ENCODE results near the gene MDM2.
A peak's percentile ranks its signal among the peaks of the same experiment; 100 is the strongest.

The MDM2 gene

DNA sequence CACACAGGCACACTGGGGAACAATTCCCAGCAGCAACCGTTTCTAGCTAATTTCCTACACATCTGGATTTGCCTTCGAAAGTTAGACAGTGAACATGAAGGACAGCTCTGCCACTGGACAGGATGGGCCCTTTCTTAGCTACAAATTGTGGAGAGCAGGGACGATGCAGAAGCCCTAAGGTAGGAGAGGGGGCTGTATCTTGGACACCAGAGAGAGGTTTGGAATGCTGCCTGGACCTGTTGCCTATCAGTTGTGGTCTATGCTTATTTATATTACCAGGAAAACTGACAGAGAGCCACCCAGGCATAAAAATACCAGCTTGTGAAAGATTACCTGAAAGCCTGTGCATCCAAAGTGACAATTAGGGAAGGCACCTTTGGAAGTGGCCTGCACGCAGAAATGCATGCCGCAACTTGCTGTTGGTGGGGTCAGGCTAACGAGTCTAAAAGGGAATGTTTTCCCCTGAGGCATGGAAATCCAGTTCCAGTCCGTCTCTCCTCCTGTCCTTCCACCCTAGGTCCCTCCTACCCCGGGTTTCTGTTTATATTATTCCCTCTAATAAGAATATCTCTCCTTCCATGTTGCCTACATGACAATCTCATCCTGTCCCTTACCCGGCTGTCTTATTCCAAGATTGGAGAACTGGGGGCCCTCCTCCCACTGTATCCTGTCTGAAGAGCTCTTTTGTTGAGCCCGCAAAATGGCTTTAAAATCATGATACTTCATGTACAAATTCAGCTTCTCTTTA, 60.2 kb downstream of the MDM2 start:
- no peak for DNase-seq
- TF ChIP-seq GATA1 (IDR thresholded peaks at IDR 0.05; ENCODE audit: low read depth, low read length): no peak
- no peak for TF ChIP-seq POLR2A (IDR thresholded peaks at IDR 0.05; ENCODE audit: low read length)

DNA sequence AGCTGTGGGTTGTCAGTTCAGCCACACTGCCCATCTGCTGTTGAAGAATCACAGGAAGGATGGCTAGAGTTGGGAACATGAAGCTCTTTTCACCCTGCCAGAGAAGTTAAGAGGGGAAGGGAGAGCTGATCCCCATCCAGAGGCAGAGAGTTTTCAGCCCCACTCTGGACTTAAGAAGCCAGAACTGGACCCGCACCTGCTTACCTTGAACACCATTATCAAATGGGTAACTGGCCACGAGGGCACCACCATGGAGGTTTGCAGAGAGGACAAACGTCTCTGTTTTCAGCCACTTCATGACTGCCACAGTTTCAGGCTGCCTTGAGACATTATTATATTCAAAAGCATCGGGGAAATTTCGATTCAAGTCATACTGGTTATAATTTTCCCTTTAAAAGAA, 62.0 kb downstream of the MDM2 start:
- TF ChIP-seq POLR2A (IDR thresholded peaks at IDR 0.05; ENCODE audit: low read length) (no peak), GATA1 (IDR thresholded peaks at IDR 0.05; ENCODE audit: low read depth, low read length) (no peak)

GRCh38 chr12:68870443-68870842, 62.5 kb downstream of the MDM2 start:
- DNase-seq: no peak
- no peak for TF ChIP-seq POLR2A (IDR thresholded peaks at IDR 0.05; ENCODE audit: low read length)
- TF ChIP-seq GATA1 (IDR thresholded peaks at IDR 0.05; ENCODE audit: low read depth, low read length): no peak

More for the DNA sequence above, 62.0 kb downstream of the MDM2 start:
- DNase-seq: no peak

DNA sequence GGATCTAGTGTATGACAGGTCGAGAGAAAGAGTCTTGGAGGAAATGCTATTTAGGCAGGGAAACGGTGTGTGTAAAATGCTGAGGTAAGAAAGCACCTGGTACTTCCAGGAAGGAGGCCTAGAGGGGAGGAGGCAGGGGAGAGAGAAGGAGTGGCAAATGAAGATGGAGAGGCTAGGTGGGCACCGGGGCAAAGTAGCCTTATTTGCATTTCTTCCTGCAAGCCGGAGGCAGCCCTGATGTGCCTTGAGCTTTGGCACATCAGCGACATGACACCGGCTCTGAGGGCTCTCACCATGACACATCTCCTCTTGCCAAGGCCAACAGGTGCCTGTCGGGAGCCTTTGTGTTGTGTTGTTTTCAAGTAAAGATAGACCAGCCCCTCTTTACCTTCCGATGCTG, 63.4 kb downstream of the MDM2 start:
- TF ChIP-seq POLR2A (IDR thresholded peaks at IDR 0.05; ENCODE audit: low read length) (no peak), GATA1 (IDR thresholded peaks at IDR 0.05; ENCODE audit: low read depth, low read length) (no peak)
- DNase-seq: no peak

GRCh38 chr12:68871921-68872320, 63.9 kb downstream of the MDM2 start:
- no peak for TF ChIP-seq GATA1 (IDR thresholded peaks at IDR 0.05; ENCODE audit: low read depth, low read length)
- no peak for TF ChIP-seq POLR2A (IDR thresholded peaks at IDR 0.05; ENCODE audit: low read length)
- peak; percentile 2 to 18 for DNase-seq

DNA sequence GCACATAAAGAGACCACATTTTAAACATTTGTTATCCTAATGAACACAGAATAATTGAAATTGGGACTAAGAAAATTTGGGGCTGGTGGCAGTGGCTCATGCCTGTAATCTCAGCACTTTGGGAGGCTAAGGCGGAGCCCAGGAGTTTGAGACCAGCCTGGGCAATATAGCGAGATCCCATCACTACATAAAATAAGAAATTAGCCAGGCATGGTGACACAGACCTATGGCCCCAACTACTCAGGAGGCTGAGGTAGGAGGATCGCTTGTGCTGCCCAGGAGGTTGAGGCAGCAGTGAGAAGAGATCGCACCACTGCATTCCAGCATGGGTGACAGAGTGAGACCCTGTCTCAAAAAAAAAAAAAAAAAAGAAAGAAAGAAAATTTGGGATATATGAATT, 65.3 kb downstream of the MDM2 start:
- no peak for DNase-seq
- TF ChIP-seq GATA1 (IDR thresholded peaks at IDR 0.05; ENCODE audit: low read depth, low read length) (no peak), POLR2A (IDR thresholded peaks at IDR 0.05; ENCODE audit: low read length) (no peak)

DNA sequence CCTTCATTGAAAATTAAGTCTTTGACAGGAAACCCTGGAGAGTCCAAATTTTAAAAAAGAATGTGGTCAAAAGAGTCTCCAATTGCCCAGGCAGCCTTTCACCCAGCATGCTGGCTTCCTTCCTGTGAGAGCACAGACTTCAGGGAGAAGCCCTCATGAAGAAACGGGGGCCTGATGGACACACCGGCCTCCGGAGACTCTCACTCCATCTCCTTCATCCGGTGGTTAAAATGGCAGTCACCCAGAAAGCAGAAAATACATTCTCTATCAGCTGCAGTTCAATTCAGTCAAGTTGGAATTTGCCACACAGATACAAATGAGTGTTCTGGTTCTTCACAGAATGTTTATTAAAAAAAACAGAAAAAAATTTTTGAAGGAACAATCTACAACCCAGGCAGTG, 68.5 kb downstream of the MDM2 start:
- TF ChIP-seq POLR2A (IDR thresholded peaks at IDR 0.05; ENCODE audit: low read length): no peak
- TF ChIP-seq GATA1 (IDR thresholded peaks at IDR 0.05; ENCODE audit: low read depth, low read length): no peak
- no peak for DNase-seq

GRCh38 chr12:68877583-68877982, 69.6 kb downstream of the MDM2 start:
- TF ChIP-seq POLR2A (IDR thresholded peaks at IDR 0.05; ENCODE audit: low read length): no peak
- no peak for TF ChIP-seq GATA1 (IDR thresholded peaks at IDR 0.05; ENCODE audit: low read depth, low read length)
- no peak for DNase-seq

GRCh38 chr12:68878283-68878682, 70.3 kb downstream of the MDM2 start:
- DNase-seq: no peak
- no peak for TF ChIP-seq POLR2A (IDR thresholded peaks at IDR 0.05; ENCODE audit: low read length)
- no peak for TF ChIP-seq GATA1 (IDR thresholded peaks at IDR 0.05; ENCODE audit: low read depth, low read length)

DNA sequence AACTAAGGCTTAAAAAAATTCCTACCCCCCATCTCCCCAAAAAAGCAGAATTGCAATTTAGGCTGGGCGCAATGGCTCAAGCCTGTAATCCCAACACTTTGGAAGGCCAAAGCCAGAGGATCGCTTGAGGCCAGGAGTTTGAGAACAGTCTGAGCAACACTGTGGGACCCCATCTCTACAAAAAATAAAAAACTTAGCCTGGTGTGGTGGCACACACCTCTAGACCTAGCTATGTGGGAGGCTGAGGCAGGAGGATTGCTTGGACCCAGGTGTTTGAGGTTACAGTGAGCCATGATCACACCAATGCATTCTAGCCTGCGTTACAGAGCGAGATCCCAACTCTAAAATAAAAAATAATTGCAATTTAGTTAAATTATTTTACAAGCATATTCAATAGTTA, 70.9 kb downstream of the MDM2 start:
- TF ChIP-seq POLR2A (IDR thresholded peaks at IDR 0.05; ENCODE audit: low read length) (no peak), GATA1 (IDR thresholded peaks at IDR 0.05; ENCODE audit: low read depth, low read length) (no peak)

GRCh38 chr12:68880660-68881325, 72.8 kb downstream of the MDM2 start:
- TF ChIP-seq POLR2A (IDR thresholded peaks at IDR 0.05; ENCODE audit: low read length) (no peak), GATA1 (IDR thresholded peaks at IDR 0.05; ENCODE audit: low read depth, low read length) (no peak)
- no peak for DNase-seq

More for the DNA sequence above, 70.9 kb downstream of the MDM2 start:
- DNase-seq: no peak

DNA sequence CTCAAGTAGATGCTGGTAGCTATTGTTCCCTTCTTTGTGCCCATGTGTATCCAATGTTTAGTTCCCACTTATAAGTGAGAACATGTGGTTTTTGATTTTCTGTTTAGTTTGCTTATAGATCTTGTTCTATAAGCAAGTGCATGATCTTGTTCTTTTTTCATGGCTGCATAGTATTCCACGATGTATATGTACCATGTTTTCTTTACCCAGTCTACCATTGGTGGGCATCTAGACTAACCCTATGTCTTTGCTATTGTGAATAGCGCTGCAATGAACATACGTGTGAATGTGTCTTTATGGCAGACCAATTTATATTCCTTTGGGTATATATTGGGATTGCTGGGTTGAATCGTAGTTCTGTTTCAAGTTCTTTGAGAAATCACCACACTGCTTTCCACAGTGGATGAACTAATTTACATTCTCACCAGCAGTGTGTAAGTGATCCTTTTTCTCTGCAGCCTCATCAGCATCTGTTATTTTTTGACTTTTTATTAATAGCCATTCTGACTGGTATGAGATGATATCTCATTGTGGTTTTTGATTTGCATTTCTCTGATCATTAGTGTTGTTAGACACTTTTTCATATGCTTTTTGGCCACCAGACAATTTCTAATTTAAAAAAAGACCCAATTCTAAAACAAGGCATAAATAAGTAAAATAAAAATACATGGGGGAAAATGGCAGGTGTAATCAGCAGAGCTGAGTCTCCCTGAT, 74.4 kb downstream of the MDM2 start:
- TF ChIP-seq GATA1 (IDR thresholded peaks at IDR 0.05; ENCODE audit: low read depth, low read length) (no peak), POLR2A (IDR thresholded peaks at IDR 0.05; ENCODE audit: low read length) (no peak)
- no peak for DNase-seq

GRCh38 chr12:68883151-68883550, 75.2 kb downstream of the MDM2 start:
- no peak for DNase-seq
- TF ChIP-seq POLR2A (IDR thresholded peaks at IDR 0.05; ENCODE audit: low read length): no peak
- no peak for TF ChIP-seq GATA1 (IDR thresholded peaks at IDR 0.05; ENCODE audit: low read depth, low read length)

DNA sequence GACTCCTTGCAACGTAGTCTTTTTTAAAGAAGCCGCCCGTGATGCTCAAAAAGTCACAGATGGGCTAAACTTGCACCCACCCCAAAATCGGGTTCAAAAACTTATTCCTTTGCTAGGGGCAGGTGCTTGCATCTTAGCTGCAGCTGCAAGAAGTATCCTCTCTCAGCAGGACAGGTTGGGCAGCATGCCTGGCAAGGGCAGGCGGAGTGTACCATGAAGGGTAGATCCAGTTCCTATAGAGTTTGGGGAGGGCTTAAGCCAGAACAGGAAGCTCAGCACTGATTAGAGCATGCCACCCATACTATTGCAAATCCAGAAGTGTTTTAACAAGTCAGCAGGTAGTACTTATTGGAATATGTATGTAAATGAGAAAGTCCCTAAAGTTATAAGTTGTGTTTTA, 76.3 kb downstream of the MDM2 start:
- no peak for TF ChIP-seq POLR2A (IDR thresholded peaks at IDR 0.05; ENCODE audit: low read length)
- no peak for TF ChIP-seq GATA1 (IDR thresholded peaks at IDR 0.05; ENCODE audit: low read depth, low read length)
- no peak for DNase-seq

Data from erythroblast (primary cell).